Measurements from ENCODE around the gene AKT3.

DNA sequence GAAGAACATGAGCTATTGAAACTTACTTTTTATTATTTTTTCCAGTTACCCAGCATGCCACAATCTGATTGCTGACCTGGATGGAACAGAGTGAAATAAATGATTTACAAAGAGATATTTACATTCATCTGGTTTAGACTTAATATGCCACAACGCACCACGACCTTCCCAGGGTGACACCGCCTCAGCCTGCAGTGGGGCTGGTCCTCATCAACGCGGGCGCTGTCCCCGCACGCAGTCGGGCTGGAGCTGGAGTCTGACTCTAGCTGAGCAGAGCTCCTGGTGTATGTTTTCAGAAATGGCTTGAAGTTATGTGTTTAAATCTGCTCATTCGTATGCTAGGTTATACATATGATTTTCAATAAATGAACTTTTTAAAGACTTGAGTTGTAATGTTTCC lies 350.3 kb downstream of the AKT3 start:
- TF ChIP-seq FOXM1 (IDR thresholded peaks at IDR 0.05; ENCODE audit: borderline replicate concordance, low read depth) (no peak), EGR1 (IDR thresholded peaks at IDR 0.05) (no peak), TCF12 (IDR thresholded peaks at IDR 0.05; ENCODE audit: low read depth) (no peak), YY1 (IDR thresholded peaks at IDR 0.05; ENCODE audit: low read depth) (no peak), TAF1 (IDR thresholded peaks at IDR 0.05; ENCODE audit: low read depth) (no peak)
- TF ChIP-seq, protein P1, sequence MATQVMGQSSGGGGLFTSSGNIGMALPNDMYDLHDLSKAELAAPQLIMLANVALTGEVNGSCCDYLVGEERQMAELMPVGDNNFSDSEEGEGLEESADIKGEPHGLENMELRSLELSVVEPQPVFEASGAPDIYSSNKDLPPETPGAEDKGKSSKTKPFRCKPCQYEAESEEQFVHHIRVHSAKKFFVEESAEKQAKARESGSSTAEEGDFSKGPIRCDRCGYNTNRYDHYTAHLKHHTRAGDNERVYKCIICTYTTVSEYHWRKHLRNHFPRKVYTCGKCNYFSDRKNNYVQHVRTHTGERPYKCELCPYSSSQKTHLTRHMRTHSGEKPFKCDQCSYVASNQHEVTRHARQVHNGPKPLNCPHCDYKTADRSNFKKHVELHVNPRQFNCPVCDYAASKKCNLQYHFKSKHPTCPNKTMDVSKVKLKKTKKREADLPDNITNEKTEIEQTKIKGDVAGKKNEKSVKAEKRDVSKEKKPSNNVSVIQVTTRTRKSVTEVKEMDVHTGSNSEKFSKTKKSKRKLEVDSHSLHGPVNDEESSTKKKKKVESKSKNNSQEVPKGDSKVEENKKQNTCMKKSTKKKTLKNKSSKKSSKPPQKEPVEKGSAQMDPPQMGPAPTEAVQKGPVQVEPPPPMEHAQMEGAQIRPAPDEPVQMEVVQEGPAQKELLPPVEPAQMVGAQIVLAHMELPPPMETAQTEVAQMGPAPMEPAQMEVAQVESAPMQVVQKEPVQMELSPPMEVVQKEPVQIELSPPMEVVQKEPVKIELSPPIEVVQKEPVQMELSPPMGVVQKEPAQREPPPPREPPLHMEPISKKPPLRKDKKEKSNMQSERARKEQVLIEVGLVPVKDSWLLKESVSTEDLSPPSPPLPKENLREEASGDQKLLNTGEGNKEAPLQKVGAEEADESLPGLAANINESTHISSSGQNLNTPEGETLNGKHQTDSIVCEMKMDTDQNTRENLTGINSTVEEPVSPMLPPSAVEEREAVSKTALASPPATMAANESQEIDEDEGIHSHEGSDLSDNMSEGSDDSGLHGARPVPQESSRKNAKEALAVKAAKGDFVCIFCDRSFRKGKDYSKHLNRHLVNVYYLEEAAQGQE (IDR thresholded peaks at IDR 0.05; ENCODE audit: low read depth), result no peak
